Adrenal gland (tissue), 5 donors: ENCODE results near the gene TACR2.
"Not testable (repeated sequence)": the region's sequence is repeated elsewhere in the genome, so short reads cannot be mapped to it uniquely, and the experiment has no call there.

Source experiments
- CTCF ChIP-seq, 6 experiments: fragments of 450-650 bp in 4 of 6; fragments of 200-600 bp in 2 of 6; sonication (generic) in 1 of 6; IDR thresholded peaks; 1 replicate in 5 of 6; 2 replicates in 1 of 6; pipeline versions ENCODE4 v1.5.1 to v1.8.0; 2016 to 2021; ENCODE audit warnings: antibody characterized with exemption in 6 of 6, mild to moderate bottlenecking in 2 of 6, moderate library complexity in 1 of 6
- POLR2A ChIP-seq, 2 donors: fragments of 450-650 bp; IDR thresholded peaks; one replicate each; pipeline ENCODE4 v1.6.1; 2017; ENCODE audit warnings: antibody characterized with exemption in 2 of 2, mild to moderate bottlenecking in 2 of 2, moderate library complexity in 1 of 2
- donor health status: DM: no; HTN: no; CAD: no.

- TF ChIP-seq CTCF, POLR2A (IDR thresholded peaks at IDR 0.05): not testable (repeated sequence)
Measured at GRCh38 chr10:69450395-69450794, 33.7 kb upstream of the TACR2 start.
